Inflammatory macrophage (primary cell): ENCODE data around the gene FBXL20.

Experiments used
- DNase-seq, 2 donors: peaks; one replicate each; pipeline ENCODE4 v3.0.0-alpha.2; 2020 to 2022

Gene FBXL20

DNA sequence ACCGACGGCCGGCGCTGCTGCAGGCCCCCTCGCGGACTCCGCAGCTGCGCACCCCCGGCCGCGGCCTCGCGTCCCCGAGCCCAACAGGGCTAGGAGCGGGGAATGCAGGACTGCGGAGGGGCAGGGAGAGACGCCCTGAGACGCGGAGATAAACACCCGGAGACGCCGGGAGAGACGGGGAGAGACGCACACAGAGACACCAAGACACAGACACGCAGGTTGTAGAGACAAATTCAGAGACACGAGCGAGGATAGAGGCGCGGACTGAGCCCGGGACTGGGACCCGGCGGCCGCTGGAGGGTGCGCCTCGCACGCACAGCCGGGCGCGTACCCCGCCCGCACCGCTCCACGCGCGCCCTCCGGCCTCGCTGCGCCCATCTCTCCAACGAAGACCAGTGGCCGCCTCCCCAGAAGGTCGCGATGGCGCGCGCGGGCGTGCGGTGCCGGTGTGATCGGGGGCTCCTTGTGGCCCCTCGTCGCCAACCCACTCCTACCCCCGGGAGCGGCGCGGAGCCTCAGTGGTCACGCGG lies 176.6 kb downstream of the FBXL20 start:
- DNase-seq = no peak

DNA sequence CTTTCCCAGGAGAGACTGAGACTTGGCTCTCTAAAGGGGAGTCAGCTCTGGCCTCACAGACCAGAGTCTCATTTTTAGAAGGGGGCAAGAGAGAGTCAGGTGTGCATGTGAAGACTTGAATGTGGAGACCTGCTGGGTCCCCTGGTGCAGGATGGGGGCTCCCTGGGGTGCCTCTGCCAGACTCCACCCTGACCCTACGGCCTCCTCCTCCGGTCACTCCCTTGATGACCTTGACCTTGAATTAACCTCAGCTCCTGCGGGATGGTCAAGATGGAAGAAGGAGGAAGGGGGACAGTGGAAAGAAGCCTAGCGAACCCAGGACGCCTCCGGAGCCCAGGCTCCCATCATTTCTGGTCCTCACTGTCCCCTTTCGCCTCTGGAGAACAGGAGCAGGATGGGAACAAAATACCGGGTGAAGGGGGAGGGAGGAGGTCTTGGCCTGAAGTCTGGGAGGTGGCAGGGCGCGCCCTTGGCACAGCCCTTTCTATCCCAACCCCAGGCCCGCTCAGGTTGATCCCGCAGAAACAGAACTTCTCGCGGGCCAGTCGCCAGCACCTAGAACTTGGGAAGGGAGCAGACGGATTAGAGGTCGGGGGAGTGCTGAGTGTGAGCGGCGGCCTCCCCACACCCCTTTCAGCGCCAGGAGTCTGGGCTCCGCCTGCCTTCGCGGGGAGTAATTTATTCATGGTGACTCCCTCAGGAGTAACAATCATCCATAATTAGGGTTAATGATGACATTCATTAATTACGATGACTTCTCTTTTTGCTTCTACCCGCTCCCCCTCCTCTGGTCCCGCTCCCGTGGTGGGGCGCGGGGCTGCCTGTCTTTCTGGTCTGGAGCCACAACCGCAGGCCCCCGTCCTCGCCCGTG lies 177.3 kb downstream of the FBXL20 start:
- DNase-seq = no peak

DNA sequence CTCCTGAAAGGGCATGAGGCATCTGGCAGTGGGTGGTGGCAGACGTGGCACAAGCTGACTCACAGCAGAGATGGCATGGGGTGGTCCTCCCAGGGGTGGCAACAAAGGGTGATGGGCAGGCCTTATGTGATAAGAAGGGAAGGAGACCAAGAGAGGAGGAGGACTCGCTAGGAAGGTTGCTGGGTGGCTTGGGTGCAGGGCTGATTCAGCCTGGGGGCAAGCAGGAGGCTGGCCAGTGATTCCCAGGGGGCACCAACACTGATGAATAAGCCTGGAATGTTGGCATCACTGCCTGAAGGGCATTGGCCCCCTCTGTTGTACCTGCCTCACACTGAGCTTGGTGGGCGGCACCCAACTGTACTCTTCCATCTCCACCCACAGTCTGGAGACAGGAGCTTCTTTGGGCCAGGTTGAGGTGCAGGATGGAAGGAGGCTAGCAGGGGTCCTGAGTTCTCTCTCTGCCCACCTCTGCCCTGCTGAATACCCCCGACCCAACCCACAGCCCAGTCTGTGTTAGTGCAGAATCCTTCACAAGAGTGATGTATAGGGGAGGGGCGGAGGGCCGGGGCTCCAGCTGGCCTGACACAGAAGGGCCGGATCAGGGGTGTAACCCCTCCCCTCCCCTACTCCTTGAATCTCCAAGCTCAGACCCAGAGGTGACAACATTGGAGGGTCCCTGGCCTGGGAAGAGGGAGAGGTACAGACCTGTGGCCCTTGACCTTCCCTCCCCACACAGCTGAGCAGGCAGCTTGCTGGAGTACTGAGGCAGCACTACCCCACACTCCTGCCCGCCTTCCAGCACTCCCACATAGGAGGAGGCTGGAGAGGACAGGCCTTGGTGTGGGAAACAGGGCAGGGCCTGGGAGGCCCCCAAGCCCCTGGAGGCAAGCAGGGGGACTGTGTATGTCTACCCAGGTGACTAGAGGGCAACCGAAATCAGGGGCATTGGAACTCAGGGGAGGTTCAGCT lies 178.3 kb downstream of the FBXL20 start:
- no peak for DNase-seq

DNA sequence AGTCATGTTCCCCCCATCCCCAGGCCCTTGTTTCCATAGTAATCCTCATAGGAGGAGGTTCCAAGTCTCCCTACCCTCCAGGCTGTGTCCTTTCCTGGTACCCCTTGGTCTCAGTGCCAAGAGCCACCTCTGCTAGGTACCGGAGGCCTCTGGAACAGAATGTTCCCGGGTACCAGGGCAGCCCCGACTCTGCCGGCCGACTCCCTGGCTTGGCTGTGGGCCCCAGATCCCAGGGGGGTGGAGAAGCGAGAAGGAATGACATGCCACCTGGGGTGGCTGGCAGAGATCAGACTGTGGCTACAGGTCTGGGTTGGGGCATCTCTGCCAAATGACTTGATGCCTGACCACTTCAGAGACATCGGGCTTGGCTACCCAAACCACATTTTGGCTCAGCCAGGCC lies 179.3 kb downstream of the FBXL20 start:
- no peak for DNase-seq

DNA sequence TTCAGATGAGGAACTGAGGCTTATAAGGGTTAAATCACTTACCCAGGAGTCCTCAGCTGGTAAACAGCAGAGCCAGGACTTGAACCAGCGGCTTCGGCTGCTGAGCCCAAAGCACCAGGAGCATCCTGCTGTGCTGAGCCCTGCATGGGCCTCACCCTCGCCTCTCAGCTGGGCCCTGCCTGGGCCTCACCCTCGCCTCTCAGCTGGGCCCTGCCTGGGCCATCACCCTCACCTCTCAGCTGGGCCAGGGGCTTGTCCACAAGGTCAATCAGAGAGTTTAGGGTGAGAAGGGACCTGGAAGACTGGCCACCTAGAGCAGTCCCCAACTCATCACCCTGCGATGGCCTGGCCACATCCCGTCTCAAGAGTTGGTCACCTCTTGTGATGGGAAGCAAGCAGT lies 179.9 kb downstream of the FBXL20 start:
- no peak for DNase-seq

DNA sequence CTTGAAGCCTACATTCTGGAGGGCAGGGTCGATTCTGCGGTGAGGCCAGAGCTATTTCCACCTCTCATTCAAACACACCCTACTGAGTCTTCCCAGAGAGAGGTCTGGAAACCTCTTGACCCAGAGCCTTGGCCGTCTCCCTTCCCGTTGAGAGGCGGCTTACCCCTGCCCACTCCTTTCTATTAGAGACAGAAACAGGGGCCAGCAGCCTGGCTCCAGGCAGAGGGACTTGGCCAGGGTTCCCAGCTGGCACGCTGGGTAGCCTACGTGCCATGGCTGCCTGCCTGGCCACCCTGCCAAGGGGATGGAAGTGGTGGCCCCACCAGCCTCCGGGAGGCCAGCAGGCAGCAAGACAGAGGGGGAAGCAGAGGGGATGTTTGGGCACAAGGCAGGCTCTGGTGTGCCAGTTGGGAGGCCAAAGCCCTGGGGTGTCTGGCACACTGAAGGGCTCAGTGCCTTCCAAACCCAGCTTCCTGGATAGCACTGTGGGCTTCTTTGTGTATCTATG lies 181.7 kb downstream of the FBXL20 start:
- no peak for DNase-seq

DNA sequence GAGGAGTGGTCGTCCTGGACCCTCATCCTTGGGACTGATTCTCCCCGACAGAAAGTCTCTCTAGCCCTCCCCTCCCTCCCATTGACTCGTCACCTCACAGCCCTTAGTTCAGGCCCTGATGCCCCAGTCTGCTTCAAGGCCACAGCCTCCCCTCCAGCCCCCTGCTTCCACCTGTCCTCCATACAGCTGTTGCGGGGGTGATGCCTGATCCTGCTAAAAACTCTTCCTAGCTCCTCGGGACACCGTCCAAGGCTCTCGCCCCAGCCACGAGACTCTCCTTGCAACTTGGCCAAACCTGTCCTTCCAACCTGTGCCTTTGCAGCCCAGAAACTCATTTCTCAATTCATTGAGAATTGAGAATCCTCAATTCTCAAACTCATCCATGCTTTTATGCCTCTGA lies 182.5 kb downstream of the FBXL20 start:
- no peak for DNase-seq

DNA sequence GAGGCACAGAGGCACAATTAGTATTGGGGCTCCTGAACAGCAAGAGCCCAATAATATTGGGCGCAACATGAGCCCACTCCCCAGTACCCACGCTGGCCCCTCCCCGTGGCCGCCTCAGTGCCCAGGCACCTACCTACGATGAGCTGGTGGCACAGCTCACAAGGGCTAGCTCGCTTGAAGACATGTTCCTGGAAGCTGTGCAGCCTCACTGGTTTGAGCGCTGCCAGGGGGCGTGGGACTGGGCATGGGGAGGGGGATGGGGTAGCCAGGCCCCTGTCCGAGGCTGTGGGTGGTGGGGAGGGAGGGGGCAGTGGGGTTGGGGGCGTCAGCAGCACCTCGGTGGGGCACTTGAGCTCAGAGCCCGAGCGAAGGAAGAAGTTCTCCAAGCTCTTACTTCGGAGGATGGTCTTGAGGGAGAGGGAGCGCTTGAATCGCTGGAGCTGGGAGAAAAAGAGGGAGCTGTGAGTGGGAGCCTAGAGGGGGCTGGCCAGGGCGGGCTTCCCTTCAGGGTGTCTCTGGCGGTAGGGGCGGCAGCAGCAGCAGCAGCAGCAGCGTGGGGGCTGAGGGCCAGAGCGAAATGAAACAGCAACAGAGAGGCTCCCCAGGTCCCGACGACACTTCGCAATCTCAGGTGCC lies 183.6 kb downstream of the FBXL20 start:
- no peak for DNase-seq

DNA sequence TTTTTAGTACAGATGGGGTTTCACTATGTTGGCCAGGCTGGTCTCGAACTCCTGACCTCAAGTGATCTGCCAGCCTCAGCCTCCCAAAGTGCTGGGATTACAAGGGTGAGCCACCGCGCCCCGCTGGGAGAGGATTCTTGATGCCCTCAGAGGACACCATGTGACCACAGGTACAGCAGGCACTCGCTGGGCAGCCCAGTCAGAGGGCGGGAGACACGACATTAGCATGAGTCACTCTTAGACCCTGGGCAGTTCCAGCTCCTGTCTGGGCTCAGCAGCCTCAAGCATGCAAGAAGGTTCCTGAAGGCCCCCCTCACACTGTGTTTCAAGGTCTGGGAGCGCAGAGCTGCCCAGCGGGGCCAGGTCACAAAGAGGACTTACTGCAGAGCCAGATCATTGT lies 187.6 kb downstream of the FBXL20 start:
- no peak for DNase-seq

DNA sequence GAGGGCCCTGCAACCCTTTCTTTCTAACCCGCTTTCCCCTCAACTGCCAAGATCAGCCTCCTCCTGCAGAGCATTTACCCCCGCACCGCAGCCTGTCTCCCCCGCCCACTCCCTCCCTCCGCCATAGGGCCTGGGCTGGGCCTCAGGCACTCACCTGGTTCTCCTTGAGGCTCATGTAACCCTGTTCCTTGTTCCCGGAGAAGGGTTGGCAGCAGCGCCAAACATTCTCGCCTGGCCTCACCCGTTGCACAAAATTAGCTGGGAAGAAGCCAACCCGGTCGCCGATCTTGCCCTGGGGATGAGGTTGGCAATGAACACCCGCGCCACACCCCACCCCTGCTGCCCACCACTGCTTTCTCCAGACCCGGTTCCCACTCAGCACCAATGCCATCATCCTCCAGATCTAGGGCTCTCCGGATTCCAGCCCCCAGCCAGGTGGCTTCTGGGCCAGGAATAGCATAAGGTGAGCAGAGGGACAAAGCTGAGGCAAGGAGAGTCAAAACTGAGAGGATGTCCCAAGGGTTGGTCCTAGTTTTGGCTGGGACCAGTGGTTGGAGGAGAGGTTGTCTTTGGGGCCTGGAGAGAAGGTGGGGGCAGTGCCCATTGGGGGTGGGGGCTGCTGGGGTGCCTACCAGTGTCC lies 188.5 kb downstream of the FBXL20 start:
- no peak for DNase-seq

DNA sequence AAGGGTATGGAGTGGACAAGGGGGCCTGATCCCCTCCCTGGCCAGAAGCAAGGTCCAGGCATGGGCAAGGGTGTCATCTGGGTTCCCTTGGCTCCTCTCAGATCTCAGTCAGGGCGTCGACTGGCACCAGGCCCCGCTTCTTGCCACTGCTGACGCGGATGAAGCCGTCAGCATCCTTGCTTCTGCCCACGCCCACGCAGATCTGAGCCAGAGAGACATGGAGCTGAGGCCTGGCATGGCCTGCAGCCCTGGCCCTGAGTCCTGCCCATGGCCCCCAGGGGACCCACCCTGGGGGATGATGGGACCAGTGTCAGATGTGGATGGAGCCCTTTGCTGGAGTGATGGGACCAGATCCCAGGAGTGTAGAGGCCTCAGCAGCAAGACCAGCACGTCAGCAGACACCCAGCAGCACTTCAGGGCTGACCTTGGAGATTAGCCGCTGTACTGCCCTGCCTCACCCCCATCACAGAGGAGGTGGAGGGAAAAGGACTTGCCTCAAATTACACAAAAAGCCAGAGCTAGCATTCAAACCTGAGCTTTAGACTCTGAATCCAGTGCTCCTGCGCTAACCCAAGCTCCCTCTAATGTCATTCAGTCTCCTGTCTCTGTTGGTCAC lies 189.1 kb downstream of the FBXL20 start:
- DNase-seq = peak in 1 of 2 donors; percentile 41

DNA sequence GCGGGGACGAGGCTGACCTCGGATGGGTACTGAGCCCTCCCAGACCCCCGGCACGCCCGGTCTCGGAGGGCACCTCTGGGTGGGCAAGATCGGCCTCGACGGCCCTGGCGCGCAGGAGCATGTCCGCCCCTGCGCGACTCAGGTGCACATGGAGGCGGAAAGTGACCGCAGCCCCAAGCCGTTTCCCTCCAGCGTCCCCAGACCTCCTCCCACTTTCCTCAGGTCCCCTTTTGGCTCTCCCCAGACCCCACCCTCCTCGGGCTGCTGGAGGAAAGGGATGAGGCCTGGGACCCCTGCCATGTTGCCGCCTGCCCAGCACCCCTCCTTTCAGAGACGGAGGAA lies 191.4 kb downstream of the FBXL20 start:
- DNase-seq = no peak

DNA sequence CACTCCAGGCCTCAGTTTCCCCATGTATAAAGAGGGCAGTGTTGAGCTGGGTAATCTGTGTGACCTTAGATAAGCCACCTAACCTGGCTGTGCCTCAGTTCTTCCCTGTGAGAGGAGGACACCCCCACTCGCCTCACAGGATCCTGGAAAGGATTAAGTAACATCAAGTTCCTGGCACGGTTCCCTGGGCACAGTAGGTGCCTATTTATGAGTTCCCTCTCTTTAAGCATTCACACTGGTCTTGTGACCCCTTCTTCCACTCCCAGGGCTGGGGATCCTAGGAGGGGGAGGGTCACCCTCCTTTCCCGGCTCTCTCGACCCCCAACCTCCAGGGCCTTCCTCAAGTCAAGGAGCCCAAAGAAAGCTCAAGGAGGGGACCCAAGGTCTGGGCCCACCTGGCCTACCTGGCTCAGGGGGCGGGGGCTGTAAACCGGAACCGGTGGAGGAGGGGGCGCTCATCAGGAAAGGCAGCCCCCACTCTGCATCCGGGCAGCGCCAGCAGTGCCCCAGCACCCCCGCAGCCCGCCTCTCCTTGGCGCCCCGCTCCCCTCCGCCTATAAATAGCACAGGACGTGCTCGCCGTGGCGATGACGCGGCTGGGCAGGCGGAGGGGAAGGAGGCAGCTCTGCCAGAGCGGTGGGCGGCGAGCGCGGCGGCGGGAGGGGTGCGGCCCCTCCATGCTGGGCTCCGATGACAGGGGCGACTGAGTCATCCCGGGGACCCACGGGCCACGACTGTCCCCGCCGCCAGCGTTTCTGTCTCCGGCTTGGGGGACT lies 191.9 kb downstream of the FBXL20 start:
- peak; percentile 47 to 81 for DNase-seq

DNA sequence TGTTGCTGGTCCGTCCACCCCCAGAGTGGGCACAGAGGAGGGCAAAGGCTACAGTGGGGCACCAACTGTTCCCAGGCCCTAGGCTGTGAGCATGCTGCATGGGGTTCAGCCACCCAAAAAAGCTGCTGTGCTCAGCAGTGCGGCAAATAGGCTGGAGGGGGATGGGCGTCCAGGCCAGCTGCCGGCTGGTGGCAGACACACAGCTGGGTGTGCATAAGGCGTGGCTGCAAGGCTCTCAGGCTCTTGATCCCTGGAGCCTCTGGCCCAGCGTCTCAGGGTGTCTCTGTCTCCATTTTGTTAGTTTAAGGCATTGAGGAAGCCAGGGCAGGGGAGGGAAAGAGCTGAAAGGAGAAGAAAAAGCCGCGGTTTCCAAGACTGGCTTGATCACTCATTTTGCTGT lies 192.5 kb downstream of the FBXL20 start:
- peak; percentile 33 to 63 for DNase-seq

DNA sequence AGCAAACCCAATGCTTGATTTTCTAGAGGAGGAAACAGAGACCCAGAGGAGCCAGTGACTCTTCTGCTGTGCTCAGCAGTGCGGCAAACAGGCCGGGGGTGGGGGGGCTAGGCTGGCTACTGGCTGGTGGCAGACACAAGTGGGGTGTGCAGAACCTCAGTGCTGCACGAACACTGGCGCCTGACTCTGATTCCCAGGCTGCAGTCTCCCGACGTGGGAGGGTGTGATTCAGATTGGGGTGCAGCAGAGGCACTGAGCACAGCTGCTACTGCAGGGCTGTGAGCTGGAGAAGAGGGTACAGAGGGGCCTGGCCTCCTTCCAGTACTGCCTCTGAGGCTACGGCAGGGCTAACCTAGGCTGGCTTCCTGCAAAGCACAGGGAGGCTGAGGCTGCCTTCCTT lies 193.3 kb downstream of the FBXL20 start:
- peak; percentile 33 to 83 for DNase-seq

DNA sequence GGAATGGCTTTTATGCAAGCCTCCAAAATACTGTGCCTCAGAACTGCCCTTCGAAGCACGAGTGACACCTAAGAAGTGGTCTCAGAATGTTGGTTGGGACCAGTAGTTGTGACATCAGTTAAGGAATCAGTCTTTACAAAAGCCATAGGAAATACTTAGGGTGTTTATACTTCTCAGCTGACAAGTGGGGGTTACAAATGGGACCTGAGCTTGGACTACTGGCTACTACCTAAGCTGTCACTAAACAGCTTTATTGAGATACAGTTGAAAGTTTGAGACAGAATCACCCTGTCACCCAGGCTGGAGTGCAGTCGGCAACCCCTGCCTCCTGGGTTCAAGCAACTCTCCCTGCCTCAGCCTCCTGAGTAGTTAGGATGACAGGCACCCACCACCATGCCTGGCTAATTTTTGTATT lies 196.3 kb downstream of the FBXL20 start:
- DNase-seq = no peak

DNA sequence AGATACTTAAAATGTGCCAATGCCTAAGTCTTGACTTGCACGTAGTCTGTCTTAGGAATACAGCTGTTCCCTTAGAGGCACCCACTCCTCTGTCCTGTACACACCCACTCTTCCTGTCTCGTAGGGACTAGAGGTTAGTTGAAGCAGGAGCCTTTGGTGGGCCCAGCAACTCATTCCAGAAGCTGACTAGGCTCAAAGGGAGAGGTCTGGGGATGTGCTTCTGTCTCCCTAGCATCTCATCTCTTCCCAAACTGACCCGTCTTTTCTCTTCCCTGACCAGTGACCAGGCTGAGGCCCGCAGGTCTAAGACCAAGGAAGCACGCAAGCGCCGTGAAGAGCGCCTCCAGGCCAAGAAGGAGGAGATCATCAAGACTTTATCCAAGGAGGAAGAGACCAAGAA lies 197.2 kb downstream of the FBXL20 start:
- DNase-seq = no peak
